Limb (tissue), 2 donors: Measurements from ENCODE around the gene SEPTIN3.
A peak's percentile ranks its signal among the peaks of the same experiment; 100 is the strongest.

ENCODE experiments used
- DNase-seq, 2 donors: peaks; one replicate each; pipeline ENCODE4 v3.0.0-alpha.2; 2016; ENCODE audit errors: extremely low spot score in 2 of 2

The SEPTIN3 gene

GRCh38 chr22:41969110-41969646 lies at the start of gene SEPTIN3:
Gene SEPTIN3, plus strand, starts transcription at chr22:41969443. Its CDS starts 2,050 bp downstream, at chr22:41971493.
- no peak for DNase-seq

GRCh38 chr22:41920271-41920976 lies 48.8 kb upstream of the SEPTIN3 start:
- peak in 1 of 2 donors; percentile 41 for DNase-seq

- no peak for DNase-seq
Measured at GRCh38 chr22:41922328-41922727, 46.9 kb upstream of the SEPTIN3 start.

- no peak for DNase-seq
Measured at GRCh38 chr22:41922940-41923594, 46.2 kb upstream of the SEPTIN3 start.

- no peak for DNase-seq
Measured at GRCh38 chr22:41923595-41924276, 45.5 kb upstream of the SEPTIN3 start.

GRCh38 chr22:41925783-41926460 lies 43.3 kb upstream of the SEPTIN3 start:
- DNase-seq = peak in 1 of 2 donors; percentile 77

- DNase-seq = no peak
Measured at GRCh38 chr22:41927813-41928212, 41.4 kb upstream of the SEPTIN3 start.

GRCh38 chr22:41928593-41929417 lies 40.4 kb upstream of the SEPTIN3 start:
- peak in 1 of 2 donors; percentile 26 for DNase-seq

GRCh38 chr22:41929418-41929810 lies 39.8 kb upstream of the SEPTIN3 start:
- DNase-seq = peak in 1 of 2 donors; percentile 27

GRCh38 chr22:41931701-41932269 lies 37.5 kb upstream of the SEPTIN3 start:
- DNase-seq = no peak

GRCh38 chr22:41932353-41932752 lies 36.9 kb upstream of the SEPTIN3 start:
- DNase-seq = no peak

- DNase-seq = no peak
Measured at GRCh38 chr22:41933411-41934177, 35.6 kb upstream of the SEPTIN3 start.

GRCh38 chr22:41934284-41935014 lies 34.8 kb upstream of the SEPTIN3 start:
- DNase-seq = no peak

- DNase-seq = no peak
Measured at GRCh38 chr22:41935015-41935351, 34.3 kb upstream of the SEPTIN3 start.

GRCh38 chr22:41935509-41935908 lies 33.7 kb upstream of the SEPTIN3 start:
- DNase-seq = no peak

GRCh38 chr22:41936894-41937169 lies 32.4 kb upstream of the SEPTIN3 start:
- no peak for DNase-seq

- no peak for DNase-seq
Measured at GRCh38 chr22:41939981-41940831, 29.0 kb upstream of the SEPTIN3 start.
